ENCODE data around the gene PRRC2C.

PRRC2C gene

GRCh38 chr1:171606402-171606941 is 121.1 kb downstream of the PRRC2C start:
- Histone ChIP-seq H4K20me1 (ENCODE audit: insufficient read depth, low read length) (no peaks in the 10 kb centered on the region), H3K27me3 (replicated peaks; ENCODE audit: insufficient read depth, low read length) (no peaks in the 10 kb centered on the region), H3K9me3 (replicated peaks; ENCODE audit: insufficient read depth, low read length) (no peaks in the 10 kb centered on the region), H3K4me2 (ENCODE audit: low read depth, low read length) (no peak overlapping the region), H3K4me1 (ENCODE audit: low read length) (no peaks in the 10 kb centered on the region), H3K4me3 (ENCODE audit: low read length) (no peak overlapping the region), H3K27ac (ENCODE audit: low read length) (no peak overlapping the region), H3K9me2 (replicated peaks; ENCODE audit: insufficient read depth, low read length) (no peaks in the 10 kb centered on the region), H2AFZ (ENCODE audit: low read length) (no peak overlapping the region), H3K9ac (ENCODE audit: low read length) (no peak overlapping the region), H3F3A (ENCODE audit: insufficient read depth, low read length) (no peaks in the 10 kb centered on the region), H3K79me2 (ENCODE audit: low read length) (no peaks in the 10 kb centered on the region), H3K36me3 (replicated peaks; ENCODE audit: insufficient read depth, low read length) (no peaks in the 10 kb centered on the region)
- TF ChIP-seq EZH2phosphoT487 (IDR thresholded peaks at IDR 0.05; ENCODE audit: low read length) = no peak
- TF ChIP-seq, protein P1, sequence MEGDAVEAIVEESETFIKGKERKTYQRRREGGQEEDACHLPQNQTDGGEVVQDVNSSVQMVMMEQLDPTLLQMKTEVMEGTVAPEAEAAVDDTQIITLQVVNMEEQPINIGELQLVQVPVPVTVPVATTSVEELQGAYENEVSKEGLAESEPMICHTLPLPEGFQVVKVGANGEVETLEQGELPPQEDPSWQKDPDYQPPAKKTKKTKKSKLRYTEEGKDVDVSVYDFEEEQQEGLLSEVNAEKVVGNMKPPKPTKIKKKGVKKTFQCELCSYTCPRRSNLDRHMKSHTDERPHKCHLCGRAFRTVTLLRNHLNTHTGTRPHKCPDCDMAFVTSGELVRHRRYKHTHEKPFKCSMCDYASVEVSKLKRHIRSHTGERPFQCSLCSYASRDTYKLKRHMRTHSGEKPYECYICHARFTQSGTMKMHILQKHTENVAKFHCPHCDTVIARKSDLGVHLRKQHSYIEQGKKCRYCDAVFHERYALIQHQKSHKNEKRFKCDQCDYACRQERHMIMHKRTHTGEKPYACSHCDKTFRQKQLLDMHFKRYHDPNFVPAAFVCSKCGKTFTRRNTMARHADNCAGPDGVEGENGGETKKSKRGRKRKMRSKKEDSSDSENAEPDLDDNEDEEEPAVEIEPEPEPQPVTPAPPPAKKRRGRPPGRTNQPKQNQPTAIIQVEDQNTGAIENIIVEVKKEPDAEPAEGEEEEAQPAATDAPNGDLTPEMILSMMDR (IDR thresholded peaks at IDR 0.05; ENCODE audit: low read length) = no peak
- no peak for TF ChIP-seq EZH2 (optimal IDR thresholded peaks at IDR 0.05; ENCODE audit: low read depth, low read length)
- DNase-seq = no peak

DNA sequence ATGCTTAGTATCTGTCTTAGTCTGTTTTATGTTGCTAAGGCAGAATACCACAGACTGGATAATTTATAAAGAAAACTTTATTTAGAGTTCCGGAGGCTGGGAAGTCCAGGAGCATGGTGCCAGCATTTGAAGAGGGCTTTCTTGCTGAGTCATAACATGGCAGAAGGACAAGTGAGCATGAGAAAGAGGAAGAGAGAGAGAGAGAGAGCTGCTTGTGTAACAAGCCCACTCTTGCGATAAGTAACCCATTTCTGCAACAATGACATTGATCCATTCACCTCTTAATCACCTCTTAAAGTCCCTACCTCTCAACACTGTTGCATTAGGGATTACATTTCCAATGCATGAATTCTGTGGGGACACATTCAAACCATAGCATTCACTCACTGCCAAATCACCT is 125.1 kb downstream of the PRRC2C start:
- Histone ChIP-seq H3K4me1 (ENCODE audit: low read length) (no peaks in the 10 kb centered on the region), H3K36me3 (replicated peaks; ENCODE audit: insufficient read depth, low read length) (no peaks in the 10 kb centered on the region), H3K27ac (ENCODE audit: low read length) (no peak overlapping the region), H3K9me2 (replicated peaks; ENCODE audit: insufficient read depth, low read length) (no peaks in the 10 kb centered on the region), H3F3A (ENCODE audit: insufficient read depth, low read length) (no peaks in the 10 kb centered on the region), H3K79me2 (ENCODE audit: low read length) (no peaks in the 10 kb centered on the region), H3K4me3 (ENCODE audit: low read length) (no peak overlapping the region), H3K4me2 (ENCODE audit: low read depth, low read length) (no peak overlapping the region), H3K27me3 (replicated peaks; ENCODE audit: insufficient read depth, low read length) (no peaks in the 10 kb centered on the region), H3K9me3 (replicated peaks; ENCODE audit: insufficient read depth, low read length) (no peaks in the 10 kb centered on the region), H3K9ac (ENCODE audit: low read length) (no peak overlapping the region), H4K20me1 (ENCODE audit: insufficient read depth, low read length) (no peaks in the 10 kb centered on the region), H2AFZ (ENCODE audit: low read length) (no peak overlapping the region)
- TF ChIP-seq EZH2phosphoT487 (IDR thresholded peaks at IDR 0.05; ENCODE audit: low read length) (no peak), EZH2 (optimal IDR thresholded peaks at IDR 0.05; ENCODE audit: low read depth, low read length) (no peak)
- TF ChIP-seq, protein P1 (IDR thresholded peaks at IDR 0.05; ENCODE audit: low read length) = no peak
- no peak for DNase-seq

DNA sequence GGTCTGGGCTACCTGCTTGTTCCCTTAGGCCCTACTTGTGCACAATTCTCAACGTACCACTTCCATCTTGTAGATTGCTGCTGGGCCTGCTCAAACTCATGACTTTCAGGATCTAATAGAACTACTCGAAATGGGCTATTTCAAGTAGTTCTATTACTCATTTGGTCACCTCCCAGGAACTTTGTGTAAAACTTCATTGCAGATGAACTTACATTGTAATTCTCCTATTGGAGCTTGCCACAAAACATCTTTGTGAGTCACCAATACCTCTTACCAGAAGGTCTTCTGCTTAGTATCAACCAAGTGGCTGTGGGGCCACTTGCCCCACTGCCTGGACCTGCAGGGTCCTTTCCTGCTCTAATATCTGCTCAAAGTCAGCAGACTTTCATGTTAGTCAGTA is 126.0 kb downstream of the PRRC2C start:
- H3K9ac ChIP-seq (ENCODE audit: low read length) = no peak overlapping the region
- H3K4me3 ChIP-seq (ENCODE audit: low read length) = no peak overlapping the region
- no peaks in the 10 kb centered on the region for H3K36me3 ChIP-seq (replicated peaks; ENCODE audit: insufficient read depth, low read length)
- H3F3A ChIP-seq (ENCODE audit: insufficient read depth, low read length) = no peaks in the 10 kb centered on the region
- no peaks in the 10 kb centered on the region for H3K4me1 ChIP-seq (ENCODE audit: low read length)
- no peaks in the 10 kb centered on the region for H3K79me2 ChIP-seq (ENCODE audit: low read length)
- no peak overlapping the region for H3K4me2 ChIP-seq (ENCODE audit: low read depth, low read length)
- no peaks in the 10 kb centered on the region for H3K9me3 ChIP-seq (replicated peaks; ENCODE audit: insufficient read depth, low read length)
- DNase-seq = no peak
- no peaks in the 10 kb centered on the region for H4K20me1 ChIP-seq (ENCODE audit: insufficient read depth, low read length)
- H2AFZ ChIP-seq (ENCODE audit: low read length) = no peak overlapping the region
- H3K9me2 ChIP-seq (replicated peaks; ENCODE audit: insufficient read depth, low read length) = no peaks in the 10 kb centered on the region
- no peaks in the 10 kb centered on the region for H3K27me3 ChIP-seq (replicated peaks; ENCODE audit: insufficient read depth, low read length)
- no peak overlapping the region for H3K27ac ChIP-seq (ENCODE audit: low read length)
- no peak for TF ChIP-seq EZH2 (optimal IDR thresholded peaks at IDR 0.05; ENCODE audit: low read depth, low read length)
- TF ChIP-seq EZH2phosphoT487 (IDR thresholded peaks at IDR 0.05; ENCODE audit: low read length) = no peak
- TF ChIP-seq, protein P1 (IDR thresholded peaks at IDR 0.05; ENCODE audit: low read length) = no peak

Measured in MM.1S (cell line).